Measurements from ENCODE around the gene APRT. TPM values are rescaled to one million over a fixed set of nuclear protein-coding genes. Genes with fewer than 3 reads are reported as not detected.

Gene APRT
- total and polyA plus RNA-seq, 10 of the 15 experiments (the other 5 are each of a cell fraction or from before 2014, with no cell fraction given), result 30.6 to 495 (median 166) TPM

GRCh38 chr16:88782454-88783390, 29.0 kb downstream of the APRT start:
- Histone ChIP-seq H3K9me3 (replicated peaks; ENCODE audit: control insufficient read depth, insufficient read depth, low read length) (no peaks in the 10 kb centered on the region), H3K4me2 (ENCODE audit: control insufficient read depth, insufficient read depth) (peak overlapping the region; percentile 99), H3K9ac (ENCODE audit: control insufficient read depth, insufficient read depth, low read length) (peak overlapping the region; percentile 90), H2AFZ (ENCODE audit: control insufficient read depth, low read depth, low read length) (no peak overlapping the region), H3K36me3 (ENCODE audit: control insufficient read depth in 2 of 2, insufficient read depth in 2 of 2, low read length in 1 of 2) (no peaks in the 10 kb centered on the region), H3K27ac (ENCODE audit: control insufficient read depth, insufficient read depth) (peak overlapping the region; percentile 75), H3K4me3 (peak overlapping the region; percentile 80), H3K27me3 (replicated peaks in 1 of 2; ENCODE audit: control insufficient read depth in 2 of 2, insufficient read depth in 2 of 2, low read length in 1 of 2) (no peaks in the 10 kb centered on the region), H3K4me1 (ENCODE audit: control insufficient read depth, insufficient read depth, low read length) (peaks cover 28% of the 10 kb centered on the region), H4K20me1 (ENCODE audit: control insufficient read depth, insufficient read depth) (no peaks in the 10 kb centered on the region; the same call in 1 of the 2 replicates), H3K79me2 (ENCODE audit: control insufficient read depth, insufficient read depth, low read length) (peaks cover 77% of the 10 kb centered on the region)
- FAIRE-seq, result no peak
- POLR2A ChIA-PET, result interaction anchor here (0.7 to 4.0 kb wide), 9 partner anchors 11 to 196 kb away, joined by 3 to 30 read pairs (median 4); partner anchors contain the start of gene APRT
- under 1% methylated on average over 16 of the region's 16 CpGs for WGBS (ENCODE audit: insufficient coverage, insufficient replicate concordance, low lambda C conversion rate, missing lambda C conversion rate)
- CTCF ChIA-PET, result interaction anchor here (0.6 to 4.6 kb wide), 11 partner anchors 12 to 721 kb away, joined by 3 to 51 read pairs (median 3); partner anchors contain the start of gene APRT
- intact Hi-C loops (cut with micrococcal nuclease; ENCODE audit: unreplicated experiment), result loop anchor here (2.0 kb wide), 1 partner anchor 20 kb away; the partner anchor contains the start of gene CDT1
- peak; percentile 39 for ATAC-seq
- TSS peak; percentile 49 for BruUV-seq (replicated peaks)
- DNase-seq (ENCODE audit: low read depth, low spot score), result no peak
- RAD21 ChIA-PET (ENCODE audit: unreplicated experiment), result interaction anchor here (0.9 to 6.7 kb wide), 8 partner anchors 10 to 101 kb away, joined by 3 to 50 read pairs (median 6); partner anchors contain the start of gene APRT
- SMC1A ChIA-PET (ENCODE audit: uncharacterized antibody, unreplicated experiment), result interaction anchor here (0.7 to 2.1 kb wide), 7 partner anchors 12 to 78 kb away, joined by 3 to 5 read pairs (median 4); no protein-coding TSS in a partner anchor
- in situ Hi-C loops (cut with MboI), result loop anchor here (10.0 kb wide), 1 partner anchor 328 kb away; the partner anchor contains the start of gene ZFPM1
- no peak for TF ChIP-seq SMAD5 (IDR thresholded peaks at IDR 0.05; ENCODE audit: low read depth)
- TF ChIP-seq POLR2A (IDR thresholded peaks at IDR 0.05; ENCODE audit: low read depth, low read length), result peak; percentile 59
- no peak; the same call in 1 of the 2 replicates for TF ChIP-seq IKZF1 (conservative IDR thresholded peaks at IDR 0.05)
- peak; percentile 63 for TF ChIP-seq RUNX3 (IDR thresholded peaks at IDR 0.05; ENCODE audit: low read length)
- TF ChIP-seq PKNOX1 (IDR thresholded peaks at IDR 0.05), result 0 out of 2 replicates have a peak, but pooled peaks have one; percentile 22
- TF ChIP-seq ATF7 (IDR thresholded peaks at IDR 0.05; ENCODE audit: low read depth), result no peak
- TF ChIP-seq TARDBP (IDR thresholded peaks at IDR 0.05; ENCODE audit: borderline replicate concordance), result no peak
- TF ChIP-seq NKRF (conservative IDR thresholded peaks at IDR 0.05), result no peak
- no peak for TF ChIP-seq ETV6 (conservative IDR thresholded peaks at IDR 0.05 in 1 of 2, IDR thresholded peaks at IDR 0.05 in 1 of 2; ENCODE audit: borderline replicate concordance in 1 of 2, low read depth in 1 of 2)
- TF ChIP-seq JUNB (IDR thresholded peaks at IDR 0.05), result peak; percentile 59
- peak; percentile 35 for TF ChIP-seq MEF2B (IDR thresholded peaks at IDR 0.05; ENCODE audit: partially characterized antibody, poor library complexity, severe bottlenecking)
- no peak for TF ChIP-seq FOXM1 (IDR thresholded peaks at IDR 0.05; ENCODE audit: low read depth, low read length)
- TF ChIP-seq PRDM15 (CRISPR knock-in tag; IDR thresholded peaks at IDR 0.05), result no peak
- no peak for TF ChIP-seq NFXL1 (IDR thresholded peaks at IDR 0.05; ENCODE audit: borderline replicate concordance)
- TF ChIP-seq HCFC1 (IDR thresholded peaks at IDR 0.05; ENCODE audit: low read length), result no peak
- TF ChIP-seq EED (IDR thresholded peaks at IDR 0.05; ENCODE audit: low read depth), result peak; percentile 47; the same call in 1 of the 2 replicates

Measured in GM12878 (cell line).